Loucy (cell line): ENCODE measurements around the gene TPSD1.
"Not testable (repeated sequence)": the region's sequence is repeated elsewhere in the genome, so short reads cannot be mapped to it uniquely, and the experiment has no call there.

Source experiments
- EZH2phosphoT487 ChIP-seq: fragments of 200-600 bp; IDR thresholded peaks from 2 replicates; pipeline ENCODE4 v1.6.1; 2018; ENCODE audit warnings: antibody characterized with exemption, mild to moderate bottlenecking, moderate library complexity, borderline replicate concordance
- TF ChIP-seq, protein P1 (sequence below): fragments of 200-600 bp; sonication (generic); conservative IDR thresholded peaks from 2 replicates; pipeline ENCODE4 v1.5.1; 2014; ENCODE audit warnings: mild to moderate bottlenecking, antibody characterized with exemption, low read length

GRCh38 chr16:1225728-1226311, 30.0 kb upstream of the TPSD1 start:
- TF ChIP-seq, protein P1, sequence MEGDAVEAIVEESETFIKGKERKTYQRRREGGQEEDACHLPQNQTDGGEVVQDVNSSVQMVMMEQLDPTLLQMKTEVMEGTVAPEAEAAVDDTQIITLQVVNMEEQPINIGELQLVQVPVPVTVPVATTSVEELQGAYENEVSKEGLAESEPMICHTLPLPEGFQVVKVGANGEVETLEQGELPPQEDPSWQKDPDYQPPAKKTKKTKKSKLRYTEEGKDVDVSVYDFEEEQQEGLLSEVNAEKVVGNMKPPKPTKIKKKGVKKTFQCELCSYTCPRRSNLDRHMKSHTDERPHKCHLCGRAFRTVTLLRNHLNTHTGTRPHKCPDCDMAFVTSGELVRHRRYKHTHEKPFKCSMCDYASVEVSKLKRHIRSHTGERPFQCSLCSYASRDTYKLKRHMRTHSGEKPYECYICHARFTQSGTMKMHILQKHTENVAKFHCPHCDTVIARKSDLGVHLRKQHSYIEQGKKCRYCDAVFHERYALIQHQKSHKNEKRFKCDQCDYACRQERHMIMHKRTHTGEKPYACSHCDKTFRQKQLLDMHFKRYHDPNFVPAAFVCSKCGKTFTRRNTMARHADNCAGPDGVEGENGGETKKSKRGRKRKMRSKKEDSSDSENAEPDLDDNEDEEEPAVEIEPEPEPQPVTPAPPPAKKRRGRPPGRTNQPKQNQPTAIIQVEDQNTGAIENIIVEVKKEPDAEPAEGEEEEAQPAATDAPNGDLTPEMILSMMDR = not testable (repeated sequence)
- not testable (repeated sequence) for TF ChIP-seq EZH2phosphoT487
